Panc1 (cell line): ENCODE measurements around the gene ACTR5. TPM values are rescaled to one million over a fixed set of nuclear protein-coding genes. Genes with fewer than 3 reads are reported as not detected.

Experiments used
- ATAC-seq: fragments of 200-7000 bp; cut with Tn5 transposase; 2 replicates; pipeline ENCODE4 v1.9.1; 2020; ENCODE audit warnings: mild to moderate bottlenecking, moderate library complexity
- BruUV-seq: library from RNA; stranded (reverse); fragments of 400-500 nt; replicated peaks from 2 replicates; lab custom pipeline; 2021; lab: Mats Ljungman, UMichigan
- CTCF ChIA-PET: fragments of 300-600 bp; sonication (Branson Sonifier 250); formaldehyde crosslinking; loops from one replicate; lab custom pipeline; 2022; ENCODE audit warnings: antibody characterized with exemption; lab: Charles Lee
- POLR2A ChIA-PET: fragments of 300-600 bp; sonication (Branson Sonifier 250); formaldehyde crosslinking; loops from one replicate; lab custom pipeline; 2022; ENCODE audit warnings: antibody characterized with exemption; lab: Charles Lee
- DNase-seq: peaks from one replicate; pipeline ENCODE4 v3.0.0-alpha.2; 2010; ENCODE audit warnings: low read depth, low spot score
- H3K27ac ChIP-seq: 2 replicates; pipeline ENCODE4 v1.5.1; 2011; ENCODE audit warnings: mild to moderate bottlenecking, low read length, inconsistent platforms
- H3K27me3 ChIP-seq: fragments of 200-500 bp; sonication (Bioruptor generic); 2 replicates; pipeline ENCODE4 v1.6.0; 2014; ENCODE audit warnings: low read length, inconsistent platforms; ENCODE audit not compliant: control insufficient read depth, insufficient read depth
- H3K36me3 ChIP-seq: fragments of 200-500 bp; sonication (Bioruptor generic); 2 replicates; pipeline ENCODE4 v1.5.1; 2014; ENCODE audit warnings: inconsistent platforms, mild to moderate bottlenecking, low read length, moderate library complexity; ENCODE audit not compliant: control insufficient read depth, insufficient read depth
- H3K4me1 ChIP-seq: 2 replicates; pipeline ENCODE4 v1.5.1; 2011; ENCODE audit warnings: inconsistent platforms, mild to moderate bottlenecking, low read length, moderate library complexity; ENCODE audit not compliant: control insufficient read depth, insufficient read depth
- H3K4me3 ChIP-seq, 2 experiments: 2 replicates each; pipeline ENCODE4 v1.5.1; 2011 to 2012; ENCODE audit warnings: low read depth in 2 of 2, low read length in 2 of 2, mild to moderate bottlenecking in 2 of 2, inconsistent platforms in 1 of 2, moderate library complexity in 1 of 2
- H3K9me3 ChIP-seq: fragments of 200-500 bp; sonication (Bioruptor generic); 2 replicates; pipeline ENCODE4 v1.5.1; 2014; ENCODE audit warnings: low read depth, mild to moderate bottlenecking, inconsistent platforms, low read length, moderate library complexity; ENCODE audit not compliant: control insufficient read depth, insufficient read depth
- POLR2AphosphoS5 ChIP-seq: IDR thresholded peaks from 2 replicates; pipeline ENCODE4 v1.6.1; 2012; ENCODE audit warnings: mild to moderate bottlenecking, low read depth, low read length, moderate library complexity
- SIN3A ChIP-seq: IDR thresholded peaks from 2 replicates; pipeline ENCODE4 v1.6.1; 2012; ENCODE audit warnings: low read depth, mild to moderate bottlenecking, low read length, moderate library complexity, borderline replicate concordance; ENCODE audit not compliant: insufficient read depth
- TCF7L2 ChIP-seq: IDR thresholded peaks from 2 replicates; pipeline ENCODE4 v1.6.1; 2011; ENCODE audit warnings: mild to moderate bottlenecking, low read depth, low read length, inconsistent platforms
- in situ Hi-C: cut with HindIII; loops from 2 replicates; pipeline ENCODE4 v1.10.0; 2016; ENCODE audit warnings: low sequenced_read_pairs, low pct_unique_long_range_greater_than_20kb
- intact Hi-C: fragments of 100-400 bp; cut with micrococcal nuclease; formaldehyde crosslinking; loops from one replicate; pipeline ENCODE4 v1.10.0; 2022; ENCODE audit not compliant: unreplicated experiment
- total RNA-seq: library from RNA; stranded (reverse); gene quantifications from one replicate; pipeline ENCODE4 v1.2.1, GENCODE V29; 2021; ENCODE audit not compliant: unreplicated experiment
- TF ChIP-seq, protein P1 (sequence below), 2 experiments: IDR thresholded peaks; 2 replicates each; pipeline ENCODE4 v1.6.1; 2011 to 2012; ENCODE audit warnings: low read depth in 2 of 2, control low read depth in 1 of 2, low read length in 1 of 2, mild to moderate bottlenecking in 1 of 2, moderate library complexity in 1 of 2; ENCODE audit not compliant: insufficient read depth in 1 of 2
- TF ChIP-seq, protein P2 (sequence below): fragments of 450-650 bp; IDR thresholded peaks from 2 replicates; pipeline ENCODE4 v1.5.1; 2017; ENCODE audit warnings: mild to moderate bottlenecking

ACTR5 gene
- total RNA-seq, 1 experiment from 2014 or later = 12.1 TPM

DNA sequence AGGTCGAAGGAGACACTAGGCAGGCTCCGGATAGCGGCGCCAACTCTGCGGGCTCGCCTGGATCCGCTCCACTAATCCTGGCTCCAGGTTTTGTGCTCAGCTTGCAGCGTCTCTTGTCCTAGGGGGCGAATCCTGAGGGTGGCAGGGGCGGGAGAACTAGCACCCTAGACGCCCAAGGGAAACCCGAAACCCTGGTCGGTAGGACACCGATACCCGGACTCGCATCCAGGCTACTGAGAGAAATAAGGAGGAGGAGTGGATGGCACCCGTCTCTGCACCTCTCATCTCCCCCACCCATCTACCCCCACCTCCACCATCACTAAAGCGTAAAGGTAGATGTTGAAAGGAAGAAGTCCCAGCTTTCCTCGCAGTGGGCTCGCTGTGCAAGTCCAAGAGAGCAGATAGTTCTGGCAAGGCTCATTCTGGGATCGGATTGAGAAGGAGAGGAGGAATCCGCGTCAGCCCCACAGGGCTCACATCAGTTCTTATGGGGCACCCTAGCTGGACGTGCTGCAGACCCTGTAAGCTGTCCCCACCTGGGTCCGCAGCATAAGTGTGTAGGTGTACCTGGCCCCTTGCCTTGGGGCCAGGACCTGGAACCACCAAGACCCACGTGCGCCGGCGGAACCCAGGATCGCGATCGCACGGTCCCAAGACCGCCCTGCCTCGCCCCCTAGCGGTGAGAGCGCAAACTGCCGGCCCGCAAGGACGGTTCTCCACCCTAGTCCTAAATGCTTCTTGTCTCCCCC, 17.1 kb upstream of the ACTR5 start:
- peaks cover 6% of the 10 kb centered on the region; the same call in 1 of the 2 replicates for H3K4me1 ChIP-seq
- peak overlapping the region; percentile 33 to 52 for H3K4me3 ChIP-seq
- POLR2A ChIA-PET = no interaction called here
- no peaks in the 10 kb centered on the region for H3K9me3 ChIP-seq
- no TSS peak for BruUV-seq
- no peaks in the 10 kb centered on the region for H3K36me3 ChIP-seq
- TF ChIP-seq POLR2AphosphoS5 (no peak), TCF7L2 (no peak), SIN3A (no peak)
- TF ChIP-seq, protein P1, sequence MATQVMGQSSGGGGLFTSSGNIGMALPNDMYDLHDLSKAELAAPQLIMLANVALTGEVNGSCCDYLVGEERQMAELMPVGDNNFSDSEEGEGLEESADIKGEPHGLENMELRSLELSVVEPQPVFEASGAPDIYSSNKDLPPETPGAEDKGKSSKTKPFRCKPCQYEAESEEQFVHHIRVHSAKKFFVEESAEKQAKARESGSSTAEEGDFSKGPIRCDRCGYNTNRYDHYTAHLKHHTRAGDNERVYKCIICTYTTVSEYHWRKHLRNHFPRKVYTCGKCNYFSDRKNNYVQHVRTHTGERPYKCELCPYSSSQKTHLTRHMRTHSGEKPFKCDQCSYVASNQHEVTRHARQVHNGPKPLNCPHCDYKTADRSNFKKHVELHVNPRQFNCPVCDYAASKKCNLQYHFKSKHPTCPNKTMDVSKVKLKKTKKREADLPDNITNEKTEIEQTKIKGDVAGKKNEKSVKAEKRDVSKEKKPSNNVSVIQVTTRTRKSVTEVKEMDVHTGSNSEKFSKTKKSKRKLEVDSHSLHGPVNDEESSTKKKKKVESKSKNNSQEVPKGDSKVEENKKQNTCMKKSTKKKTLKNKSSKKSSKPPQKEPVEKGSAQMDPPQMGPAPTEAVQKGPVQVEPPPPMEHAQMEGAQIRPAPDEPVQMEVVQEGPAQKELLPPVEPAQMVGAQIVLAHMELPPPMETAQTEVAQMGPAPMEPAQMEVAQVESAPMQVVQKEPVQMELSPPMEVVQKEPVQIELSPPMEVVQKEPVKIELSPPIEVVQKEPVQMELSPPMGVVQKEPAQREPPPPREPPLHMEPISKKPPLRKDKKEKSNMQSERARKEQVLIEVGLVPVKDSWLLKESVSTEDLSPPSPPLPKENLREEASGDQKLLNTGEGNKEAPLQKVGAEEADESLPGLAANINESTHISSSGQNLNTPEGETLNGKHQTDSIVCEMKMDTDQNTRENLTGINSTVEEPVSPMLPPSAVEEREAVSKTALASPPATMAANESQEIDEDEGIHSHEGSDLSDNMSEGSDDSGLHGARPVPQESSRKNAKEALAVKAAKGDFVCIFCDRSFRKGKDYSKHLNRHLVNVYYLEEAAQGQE (IDR thresholded peaks at IDR 0.05; ENCODE audit: insufficient read depth in 1 of 2, low read depth in 2 of 2, low read length in 1 of 2) = no peak
- TF ChIP-seq, protein P2, sequence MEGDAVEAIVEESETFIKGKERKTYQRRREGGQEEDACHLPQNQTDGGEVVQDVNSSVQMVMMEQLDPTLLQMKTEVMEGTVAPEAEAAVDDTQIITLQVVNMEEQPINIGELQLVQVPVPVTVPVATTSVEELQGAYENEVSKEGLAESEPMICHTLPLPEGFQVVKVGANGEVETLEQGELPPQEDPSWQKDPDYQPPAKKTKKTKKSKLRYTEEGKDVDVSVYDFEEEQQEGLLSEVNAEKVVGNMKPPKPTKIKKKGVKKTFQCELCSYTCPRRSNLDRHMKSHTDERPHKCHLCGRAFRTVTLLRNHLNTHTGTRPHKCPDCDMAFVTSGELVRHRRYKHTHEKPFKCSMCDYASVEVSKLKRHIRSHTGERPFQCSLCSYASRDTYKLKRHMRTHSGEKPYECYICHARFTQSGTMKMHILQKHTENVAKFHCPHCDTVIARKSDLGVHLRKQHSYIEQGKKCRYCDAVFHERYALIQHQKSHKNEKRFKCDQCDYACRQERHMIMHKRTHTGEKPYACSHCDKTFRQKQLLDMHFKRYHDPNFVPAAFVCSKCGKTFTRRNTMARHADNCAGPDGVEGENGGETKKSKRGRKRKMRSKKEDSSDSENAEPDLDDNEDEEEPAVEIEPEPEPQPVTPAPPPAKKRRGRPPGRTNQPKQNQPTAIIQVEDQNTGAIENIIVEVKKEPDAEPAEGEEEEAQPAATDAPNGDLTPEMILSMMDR = peak; percentile 99
- intact Hi-C loops = loop anchor here (5.0 kb wide), 1 partner anchor 84 kb away; no protein-coding TSS in a partner anchor
- peaks cover 41% of the 10 kb centered on the region for H3K27me3 ChIP-seq
- ATAC-seq (peak; percentile 90), DNase-seq (peak; percentile 51)
- in situ Hi-C loops = no loop called here
- CTCF ChIA-PET = no interaction called here
- H3K27ac ChIP-seq = no peak overlapping the region

GRCh38 chr20:38731738-38732113, 16.5 kb upstream of the ACTR5 start:
- Histone ChIP-seq H3K9me3 (no peaks in the 10 kb centered on the region), H3K27me3 (peaks cover 41% of the 10 kb centered on the region), H3K4me3 (no peak overlapping the region), H3K4me1 (peaks cover 6% of the 10 kb centered on the region; the same call in 1 of the 2 replicates), H3K36me3 (no peaks in the 10 kb centered on the region), H3K27ac (no peak overlapping the region)
- DNase-seq = no peak
- ChIA-PET POLR2A (no interaction called here), CTCF (no interaction called here)
- no peak for TF ChIP-seq POLR2AphosphoS5
- TF ChIP-seq TCF7L2 = no peak
- TF ChIP-seq, protein P1 (IDR thresholded peaks at IDR 0.05; ENCODE audit: insufficient read depth in 1 of 2, low read depth in 2 of 2, low read length in 1 of 2) = no peak
- TF ChIP-seq, protein P2 = no peak; the same call in none of the 2 replicates
- TF ChIP-seq SIN3A = no peak
- BruUV-seq = no TSS peak
- in situ Hi-C loops (no loop called here), intact Hi-C loops (loop anchor here (5.0 kb wide), 1 partner anchor 84 kb away; no protein-coding TSS in a partner anchor)
- ATAC-seq = peak; percentile 14
